Ectodermal cell (in vitro differentiated cells): ENCODE measurements around the gene AQP5.

Source experiments
- H3K27ac ChIP-seq: 2 replicates; pipeline ENCODE4 v1.7.0; 2013; ENCODE audit warnings: mild to moderate bottlenecking, low read depth, low read length; ENCODE audit not compliant: insufficient read depth, poor library complexity, severe bottlenecking
- H3K27me3 ChIP-seq: 2 replicates; pipeline ENCODE4 v1.7.0; 2013; ENCODE audit warnings: mild to moderate bottlenecking, low read length; ENCODE audit not compliant: insufficient read depth, control insufficient read depth, poor library complexity, severe bottlenecking
- H3K36me3 ChIP-seq: one replicate; pipeline ENCODE4 v1.7.0; 2013; ENCODE audit warnings: low read length; ENCODE audit not compliant: control insufficient read depth, insufficient read depth
- H3K4me1 ChIP-seq: one replicate; pipeline ENCODE4 v1.7.0; 2013; ENCODE audit warnings: low read length; ENCODE audit not compliant: control insufficient read depth, insufficient read depth
- H3K4me3 ChIP-seq: 2 replicates; pipeline ENCODE4 v1.7.0; 2013; ENCODE audit warnings: low read depth, low read length, control low read depth; ENCODE audit not compliant: insufficient read depth
- H3K9me3 ChIP-seq: 2 replicates; pipeline ENCODE4 v1.7.0; 2013; ENCODE audit warnings: mild to moderate bottlenecking, low read length, moderate library complexity; ENCODE audit not compliant: control insufficient read depth
- WGBS, 2 experiments: methylation state at CpG; one replicate each; pipeline ENCODE4 v1.1.7; 2013; ENCODE audit warnings: missing lambda C conversion rate in 2 of 2; 5-methylcytosine and 5-hydroxymethylcytosine counted together

Gene AQP5

GRCh38 chr12:49932533-49933130 is 29.0 kb upstream of the AQP5 start:
- no peaks in the 10 kb centered on the region for H3K4me1 ChIP-seq
- H3K36me3 ChIP-seq: no peaks in the 10 kb centered on the region
- WGBS, 2 experiments: 90 to 92% methylated on average over 8 of the region's 8 CpGs
- H3K27me3 ChIP-seq: no peaks in the 10 kb centered on the region
- H3K9me3 ChIP-seq: no peaks in the 10 kb centered on the region
- no peak overlapping the region for H3K27ac ChIP-seq
- no peak overlapping the region for H3K4me3 ChIP-seq

GRCh38 chr12:49933796-49934195 is 27.9 kb upstream of the AQP5 start:
- Histone ChIP-seq H3K27me3 (no peaks in the 10 kb centered on the region), H3K36me3 (no peaks in the 10 kb centered on the region)
- 64 to 67% methylated on average over 5 of the region's 5 CpGs for WGBS, 2 experiments

GRCh38 chr12:49934505-49934904 is 27.2 kb upstream of the AQP5 start:
- H3K9me3 ChIP-seq: no peaks in the 10 kb centered on the region
- H3K27me3 ChIP-seq: no peaks in the 10 kb centered on the region
- WGBS, 2 experiments: 86 to 95% methylated on average over 2 to 3 of the region's 3 CpGs
- no peak overlapping the region for H3K27ac ChIP-seq
- no peak overlapping the region for H3K4me3 ChIP-seq
- H3K36me3 ChIP-seq: no peaks in the 10 kb centered on the region
- no peaks in the 10 kb centered on the region for H3K4me1 ChIP-seq

More at GRCh38 chr12:49933796-49934195, 27.9 kb upstream of the AQP5 start:
- Histone ChIP-seq H3K9me3 (no peaks in the 10 kb centered on the region), H3K4me1 (no peaks in the 10 kb centered on the region), H3K4me3 (no peak overlapping the region), H3K27ac (no peak overlapping the region)

GRCh38 chr12:49936925-49937324 is 24.7 kb upstream of the AQP5 start:
- Histone ChIP-seq H3K36me3 (no peaks in the 10 kb centered on the region), H3K4me1 (no peaks in the 10 kb centered on the region), H3K9me3 (no peaks in the 10 kb centered on the region), H3K27me3 (no peaks in the 10 kb centered on the region), H3K27ac (no peak overlapping the region), H3K4me3 (no peak overlapping the region)
- 91 to 92% methylated on average over 2 to 3 of the region's 3 CpGs for WGBS, 2 experiments

- Histone ChIP-seq H3K27ac (no peak overlapping the region), H3K27me3 (no peaks in the 10 kb centered on the region), H3K4me3 (no peak overlapping the region), H3K9me3 (no peaks in the 10 kb centered on the region), H3K4me1 (no peaks in the 10 kb centered on the region), H3K36me3 (no peaks in the 10 kb centered on the region)
- WGBS, 2 experiments: 86 to 88% methylated on average over 8 of the region's 8 CpGs
Observed at GRCh38 chr12:49937639-49938300, 23.9 kb upstream of the AQP5 start.

GRCh38 chr12:49939307-49939706 is 22.4 kb upstream of the AQP5 start:
- peaks cover 8% of the 10 kb centered on the region for H3K4me1 ChIP-seq
- no peak overlapping the region for H3K27ac ChIP-seq
- peaks cover 3% of the 10 kb centered on the region for H3K27me3 ChIP-seq
- no peaks in the 10 kb centered on the region for H3K9me3 ChIP-seq
- H3K36me3 ChIP-seq: no peaks in the 10 kb centered on the region
- no peak overlapping the region for H3K4me3 ChIP-seq

GRCh38 chr12:49939707-49940106 is 22.0 kb upstream of the AQP5 start:
- H3K9me3 ChIP-seq: no peaks in the 10 kb centered on the region
- H3K27me3 ChIP-seq: peaks cover 6% of the 10 kb centered on the region
- peaks cover 8% of the 10 kb centered on the region for H3K4me1 ChIP-seq
- no peaks in the 10 kb centered on the region for H3K36me3 ChIP-seq
- H3K4me3 ChIP-seq: no peak overlapping the region
- 91 to 94% methylated on average over 1 of the region's 1 CpG for WGBS, 2 experiments
- no peak overlapping the region for H3K27ac ChIP-seq

GRCh38 chr12:49941556-49942511 is 19.8 kb upstream of the AQP5 start:
- no peaks in the 10 kb centered on the region for H3K36me3 ChIP-seq
- H3K9me3 ChIP-seq: no peaks in the 10 kb centered on the region
- 90 to 91% methylated on average over 13 of the region's 13 CpGs for WGBS, 2 experiments
- no peak overlapping the region for H3K27ac ChIP-seq
- H3K4me1 ChIP-seq: peaks cover 8% of the 10 kb centered on the region
- no peak overlapping the region for H3K4me3 ChIP-seq
- peaks cover 15% of the 10 kb centered on the region for H3K27me3 ChIP-seq

- H3K36me3 ChIP-seq: no peaks in the 10 kb centered on the region
- peaks cover 15% of the 10 kb centered on the region for H3K27me3 ChIP-seq
- no peak overlapping the region for H3K27ac ChIP-seq
- H3K4me3 ChIP-seq: no peak overlapping the region
- H3K4me1 ChIP-seq: peaks cover 8% of the 10 kb centered on the region
- no peaks in the 10 kb centered on the region for H3K9me3 ChIP-seq
- WGBS, 2 experiments: 91 to 92% methylated on average over 3 of the region's 3 CpGs
Observed at GRCh38 chr12:49942512-49942893, 19.2 kb upstream of the AQP5 start.
